Thoracic aorta endothelial cell (primary cell): Measurements from ENCODE around the gene PLIN1. TPM values are rescaled to one million over a fixed set of nuclear protein-coding genes. Genes with fewer than 3 reads are reported as not detected.

ENCODE experiments used
- small RNA-seq: library from RNA; depleted of rRNA; stranded (forward); fragments of <200 nt; gene quantifications from one replicate; pipeline ENCODE3, GENCODE V24; 2012
- total RNA-seq: library from RNA; depleted of rRNA; stranded (reverse); fragments of >200 nt; gene quantifications from 2 replicates; pipeline ENCODE4 v1.2.3, GENCODE V29; 2012

Gene PLIN1
- total RNA-seq = under 0.01 TPM in 1 of 2 replicates, not detected in the other

DNA sequence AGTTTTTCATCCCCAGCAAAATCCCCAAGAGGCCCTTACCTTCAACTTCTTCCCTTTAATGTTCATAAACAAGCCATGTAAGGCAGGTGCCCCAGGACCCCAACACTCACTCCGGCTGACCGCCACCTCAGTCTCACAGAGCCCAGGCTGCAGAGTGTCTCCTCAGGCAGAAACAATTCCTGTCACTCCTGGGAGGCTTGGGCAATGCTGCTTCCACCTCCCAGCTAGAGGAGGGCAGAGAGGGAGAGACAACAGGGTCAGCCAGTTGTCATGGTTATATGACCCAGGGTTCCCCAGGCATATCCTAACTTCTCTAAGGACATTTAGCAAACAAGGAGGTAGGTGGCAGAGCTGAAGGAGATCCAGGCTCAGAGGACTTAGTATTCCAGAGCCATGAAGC, at the start of gene PLIN1:
PLIN1 (minus strand) TSS at position 156 of the 400 bp plus-strand sequence. CDS start 1,878 bp downstream, outside the sequence.

GRCh38 chr15:89690276-89691218, 11.4 kb upstream of the PLIN1 start, which contains the start of the genes PEX11A and WDR93:
PEX11A (minus strand) TSS chr15:89690754; CDS start chr15:89690632, 122 bp downstream.
WDR93 (plus strand) TSS chr15:89690811; CDS start chr15:89701747, 10,936 bp downstream.

DNA sequence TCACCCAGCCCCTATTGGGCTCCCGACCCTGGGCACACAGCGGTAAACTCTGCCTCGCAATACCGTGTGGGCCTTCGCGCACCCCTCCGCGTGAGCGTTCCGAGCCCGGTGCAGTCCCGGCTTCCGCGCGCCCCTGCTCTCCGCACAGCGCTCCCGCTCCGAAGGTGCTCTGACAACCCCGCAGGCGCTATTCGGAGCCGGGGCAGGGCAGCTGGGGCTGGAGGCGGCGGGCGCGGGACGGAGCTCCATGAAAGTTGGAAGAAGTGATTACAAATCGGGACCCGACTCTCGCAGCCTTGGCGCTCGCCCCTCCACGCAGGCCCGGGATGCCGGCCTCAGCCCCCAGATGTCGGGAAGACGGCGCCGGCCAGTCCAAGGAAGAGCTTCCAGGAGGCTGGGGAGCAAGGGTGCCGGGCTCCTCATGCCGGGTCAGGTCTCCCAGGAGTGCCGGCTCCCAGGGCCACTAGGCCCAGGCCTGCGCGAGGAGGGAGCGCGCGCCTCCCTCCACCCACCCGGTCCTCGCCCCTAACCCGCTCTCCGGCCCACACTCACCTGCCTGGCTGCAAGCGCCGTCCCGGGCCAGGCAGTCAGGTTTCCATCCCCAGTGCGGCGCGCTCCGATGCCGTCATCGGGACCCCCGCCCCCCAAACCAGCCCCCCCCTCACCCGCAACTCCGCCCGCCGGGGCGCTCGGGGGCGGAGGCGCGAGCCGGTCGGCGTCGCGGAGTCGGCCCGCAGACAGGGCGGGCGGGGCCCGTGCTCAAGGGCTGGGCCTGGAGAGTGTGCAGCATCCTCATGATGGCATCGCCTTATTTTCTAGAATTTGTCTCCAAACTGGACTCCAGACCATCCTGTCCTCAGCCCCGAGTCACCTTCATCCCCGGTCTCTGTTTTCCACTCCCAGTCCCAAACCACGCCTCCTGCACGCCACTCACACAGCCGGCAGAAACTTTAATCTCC, 24.0 kb downstream of the PLIN1 start, which contains the start of gene KIF7:
KIF7 (minus strand) TSS at position 621 of the 959 bp plus-strand sequence. CDS start 2,537 bp downstream, outside the sequence.

Small RNA genes lying within 50 kb of the gene (small RNA-seq; reads per million reads assigned to genes)
- gene RNU6-132P = not detected

Other genes with a start within 250 kb of the PLIN1 start
- gene RHCG, start 182.8 kb downstream of the PLIN1 start, total RNA-seq = not detected in 2 replicates
- gene TICRR, start 103.9 kb downstream of the PLIN1 start, total RNA-seq = 10.9 and 16.2 TPM in 2 replicates
- 6.5 and 7.8 TPM in 2 replicates for gene KIF7, start 23.9 kb downstream of the PLIN1 start, total RNA-seq
- 3.1 and 5.2 TPM in 2 replicates for gene PEX11A, start 11.4 kb upstream of the PLIN1 start, total RNA-seq
- gene WDR93, start 11.4 kb upstream of the PLIN1 start, total RNA-seq = 0.13 TPM in 1 of 2 replicates, not detected in the other
- gene MESP1, start 71.9 kb upstream of the PLIN1 start, total RNA-seq = 0.36 and 0.66 TPM in 2 replicates
- 0.14 and 0.27 TPM in 2 replicates for gene MESP2, start 97.0 kb upstream of the PLIN1 start, total RNA-seq
- 19.0 and 70.2 TPM in 2 replicates for gene ANPEP, start 135.5 kb upstream of the PLIN1 start, total RNA-seq
- gene AP3S2, start 214.6 kb upstream of the PLIN1 start, total RNA-seq = 39.5 and 53.2 TPM in 2 replicates
- gene ARPIN, start 233.6 kb upstream of the PLIN1 start, total RNA-seq = 12.0 and 16.3 TPM in 2 replicates